ENCODE results near the gene BMP6. TPM values are rescaled to one million over a fixed set of nuclear protein-coding genes. Genes with fewer than 3 reads are reported as not detected.

BMP6 gene
- total and polyA plus RNA-seq, 2 experiments from 2014 or later = 0.84 to 2.8 TPM

GRCh38 chr6:7762760-7763159, 36.9 kb downstream of the BMP6 start:
- H4K20me1 ChIP-seq (replicated peaks; ENCODE audit: insufficient read depth) = no peaks in the 10 kb centered on the region
- Mint-ChIP-seq H3K9me3 (no peaks in the 10 kb centered on the region), H3K36me3 (ENCODE audit: low read depth) (no peaks in the 10 kb centered on the region; the same call in 2 of the 3 replicates), H3K4me3 (no peak overlapping the region), H3K27me3 (ENCODE audit: insufficient read depth, low read depth, poor library complexity) (no peaks in the 10 kb centered on the region), H3K4me1 (peaks cover 2% of the 10 kb centered on the region), H3K27ac (no peak overlapping the region)
- peaks cover under 1% of the 10 kb centered on the region; the same call in 1 of the 2 replicates for H3K4me1 ChIP-seq (ENCODE audit: insufficient read depth)
- H3K4me2 ChIP-seq = no peak overlapping the region
- H3K9me2 ChIP-seq (ENCODE audit: insufficient read depth) = no peaks in the 10 kb centered on the region
- no peak overlapping the region for H3K27ac ChIP-seq (ENCODE audit: low read depth)
- no peaks in the 10 kb centered on the region for H3K27me3 ChIP-seq (ENCODE audit: insufficient read depth)
- ATAC-seq = no peak
- no peaks in the 10 kb centered on the region for H3K79me2 ChIP-seq (replicated peaks; ENCODE audit: insufficient read depth)
- H3F3A ChIP-seq (replicated peaks; ENCODE audit: low read depth) = no peaks in the 10 kb centered on the region
- no peak for DNase-seq (ENCODE audit: low spot score)
- no peak overlapping the region for H2AFZ ChIP-seq
- no peaks in the 10 kb centered on the region for H3K36me3 ChIP-seq (ENCODE audit: insufficient read depth)
- TF ChIP-seq ZNF462 (CRISPR knock-in tag; IDR thresholded peaks at IDR 0.05) (no peak), ETS1 (IDR thresholded peaks at IDR 0.05) (no peak), EZH2phosphoT487 (IDR thresholded peaks at IDR 0.05; ENCODE audit: unreplicated experiment) (no peak), STAT1 (IDR thresholded peaks at IDR 0.05; ENCODE audit: unreplicated experiment) (no peak), ZNF331 (CRISPR knock-in tag; IDR thresholded peaks at IDR 0.05; ENCODE audit: low read depth) (no peak), JUNB (IDR thresholded peaks at IDR 0.05; ENCODE audit: unreplicated experiment) (no peak), REST (IDR thresholded peaks at IDR 0.05; ENCODE audit: unreplicated experiment) (no peak), CTCF (conservative IDR thresholded peaks at IDR 0.05; ENCODE audit: low read depth in 2 of 2) (no peak), CREB1 (CRISPR knock-in tag; IDR thresholded peaks at IDR 0.05; ENCODE audit: low read depth) (no peak), POLR2AphosphoS5 (IDR thresholded peaks at IDR 0.05; ENCODE audit: low read depth) (no peak), EZH2 (IDR thresholded peaks at IDR 0.05; ENCODE audit: low read depth, unreplicated experiment) (no peak), ZNF114 (CRISPR knock-in tag; IDR thresholded peaks at IDR 0.05) (no peak), NANOG (IDR thresholded peaks at IDR 0.05; ENCODE audit: borderline replicate concordance) (no peak)
- H3K4me3 ChIP-seq = no peak overlapping the region
